Cardiac muscle cell (in vitro differentiated cells and primary cell): Measurements from ENCODE around the gene RFTN1. TPM values are rescaled to one million over a fixed set of nuclear protein-coding genes. Genes with fewer than 3 reads are reported as not detected.
A peak's percentile ranks its signal among the peaks of the same experiment; 100 is the strongest.

Source experiments
- DNase-seq, 2 donors: peaks; one replicate each; pipeline versions ENCODE4 v3.0.0 to v3.0.0-alpha.2; 2010 to 2017; ENCODE audit warnings: low read depth in 1 of 2, low spot score in 1 of 2
- H3K27ac ChIP-seq: fragments of 200-600 bp; sonication (generic); 2 replicates; pipeline ENCODE4 v1.5.1; 2016
- H3K27me3 ChIP-seq: fragments of 200-600 bp; sonication (generic); 2 replicates; pipeline ENCODE4 v1.6.0; 2016; ENCODE audit warnings: control low read depth
- H3K36me3 ChIP-seq: fragments of 200-600 bp; sonication (generic); 2 replicates; pipeline ENCODE4 v1.5.1; 2016; ENCODE audit warnings: control low read depth
- H3K4me1 ChIP-seq: fragments of 200-600 bp; sonication (generic); 2 replicates; pipeline ENCODE4 v1.8.1; 2017; ENCODE audit warnings: low read depth, mild to moderate bottlenecking, mixed run types
- H3K4me3 ChIP-seq: fragments of 200-600 bp; sonication (generic); 2 replicates; pipeline ENCODE4 v1.5.1; 2016; ENCODE audit warnings: mild to moderate bottlenecking
- H3K9me3 ChIP-seq: fragments of 200-600 bp; sonication (generic); 2 replicates; pipeline ENCODE4 v1.5.1; 2017; ENCODE audit warnings: low read depth, mild to moderate bottlenecking, control low read depth
- CTCF ChIP-seq: IDR thresholded peaks from 2 replicates; pipeline ENCODE4 v1.5.1; 2012; ENCODE audit warnings: low read depth, mild to moderate bottlenecking, low read length
- polyA plus RNA-seq: library from polyadenylated mRNA; unstranded; fragments of >200 nt; fragmentation: Nextera tagmentation; extraction: Ambion mirVana; gene quantifications from 2 replicates; pipeline ENCODE4 v1.2.1, GENCODE V29; 2016
- total RNA-seq: library from RNA; depleted of rRNA; stranded (reverse); fragments of >200 nt; gene quantifications from 2 replicates; pipeline ENCODE4 v1.2.3, GENCODE V29; 2016

Gene RFTN1
- total and polyA plus RNA-seq, 2 experiments from 2014 or later, result 30.6 to 42.4 TPM

- Histone ChIP-seq H3K4me1 (peaks cover 17% of the 10 kb centered on the region), H3K27me3 (no peaks in the 10 kb centered on the region), H3K36me3 (no peaks in the 10 kb centered on the region), H3K27ac (no peak overlapping the region), H3K9me3 (no peaks in the 10 kb centered on the region), H3K4me3 (no peak overlapping the region)
- DNase-seq, result no peak
- TF ChIP-seq CTCF, result no peak
These were observed 176.7 kb downstream of the RFTN1 start for GRCh38 chr3:16336825-16337224.

- H3K9me3 ChIP-seq, result no peaks in the 10 kb centered on the region
- H3K4me1 ChIP-seq, result peaks cover 17% of the 10 kb centered on the region
- no peak overlapping the region for H3K4me3 ChIP-seq
- DNase-seq, result no peak
- H3K27me3 ChIP-seq, result no peaks in the 10 kb centered on the region
- no peak for TF ChIP-seq CTCF
- H3K27ac ChIP-seq, result peak overlapping the region; percentile 32
- no peaks in the 10 kb centered on the region for H3K36me3 ChIP-seq
These were observed 177.5 kb downstream of the RFTN1 start for GRCh38 chr3:16335772-16336645.

GRCh38 chr3:16335333-16335732 lies 178.2 kb downstream of the RFTN1 start:
- Histone ChIP-seq H3K36me3 (no peaks in the 10 kb centered on the region), H3K4me3 (no peak overlapping the region), H3K9me3 (no peaks in the 10 kb centered on the region), H3K27ac (no peak overlapping the region), H3K27me3 (no peaks in the 10 kb centered on the region), H3K4me1 (peaks cover 17% of the 10 kb centered on the region)
- no peak for DNase-seq
- TF ChIP-seq CTCF, result no peak

GRCh38 chr3:16334909-16335308 lies 178.6 kb downstream of the RFTN1 start:
- Histone ChIP-seq H3K9me3 (no peaks in the 10 kb centered on the region), H3K27ac (no peak overlapping the region), H3K4me3 (no peak overlapping the region), H3K36me3 (no peaks in the 10 kb centered on the region), H3K27me3 (no peaks in the 10 kb centered on the region), H3K4me1 (peaks cover 17% of the 10 kb centered on the region)
- peak in 1 of 2 donors; percentile 73 for DNase-seq
- TF ChIP-seq CTCF, result no peak

GRCh38 chr3:16332904-16333426 lies 180.5 kb downstream of the RFTN1 start:
- no peak overlapping the region for H3K4me3 ChIP-seq
- no peak for TF ChIP-seq CTCF
- H3K9me3 ChIP-seq, result no peaks in the 10 kb centered on the region
- peak; percentile 41 to 50 for DNase-seq
- H3K4me1 ChIP-seq, result peaks cover 12% of the 10 kb centered on the region
- no peaks in the 10 kb centered on the region for H3K36me3 ChIP-seq
- no peaks in the 10 kb centered on the region for H3K27me3 ChIP-seq
- H3K27ac ChIP-seq, result peak overlapping the region; percentile 62
